Measurements from ENCODE around the gene SELENOV. TPM values are rescaled to one million over a fixed set of nuclear protein-coding genes. Genes with fewer than 3 reads are reported as not detected.

SELENOV gene, protein sequence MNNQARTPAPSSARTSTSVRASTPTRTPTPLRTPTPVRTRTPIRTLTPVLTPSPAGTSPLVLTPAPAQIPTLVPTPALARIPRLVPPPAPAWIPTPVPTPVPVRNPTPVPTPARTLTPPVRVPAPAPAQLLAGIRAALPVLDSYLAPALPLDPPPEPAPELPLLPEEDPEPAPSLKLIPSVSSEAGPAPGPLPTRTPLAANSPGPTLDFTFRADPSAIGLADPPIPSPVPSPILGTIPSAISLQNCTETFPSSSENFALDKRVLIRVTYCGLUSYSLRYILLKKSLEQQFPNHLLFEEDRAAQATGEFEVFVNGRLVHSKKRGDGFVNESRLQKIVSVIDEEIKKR
- total RNA-seq = not detected in 2 replicates

DNA sequence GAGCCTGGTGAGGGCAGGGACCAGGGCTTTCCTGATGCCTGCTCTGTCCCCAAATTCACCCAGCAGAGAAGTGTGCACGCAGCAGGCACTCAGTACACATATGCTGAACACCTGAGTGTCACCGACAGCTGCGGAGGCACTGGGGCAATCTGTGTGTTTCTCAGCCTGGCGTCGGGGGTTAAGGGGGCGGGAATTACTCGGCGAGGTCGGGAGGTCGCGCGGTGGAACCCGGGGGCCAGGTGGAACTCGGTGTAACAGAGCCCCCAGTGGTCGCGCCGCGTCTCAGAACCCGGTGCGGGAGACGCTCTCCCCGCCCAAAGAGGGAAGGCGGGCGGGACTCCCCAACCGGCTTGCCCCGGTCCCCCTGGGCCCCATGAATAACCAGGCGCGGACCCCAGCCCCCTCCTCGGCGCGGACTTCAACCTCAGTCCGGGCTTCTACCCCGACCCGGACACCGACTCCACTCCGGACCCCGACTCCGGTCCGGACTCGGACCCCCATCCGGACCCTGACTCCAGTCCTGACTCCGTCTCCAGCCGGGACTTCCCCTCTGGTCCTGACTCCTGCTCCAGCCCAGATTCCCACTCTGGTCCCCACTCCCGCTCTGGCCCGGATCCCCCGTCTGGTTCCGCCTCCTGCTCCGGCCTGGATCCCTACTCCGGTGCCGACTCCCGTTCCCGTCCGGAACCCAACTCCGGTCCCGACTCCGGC, at the start of gene SELENOV:
SELENOV (plus strand) TSS at position 300 of the 711 bp plus-strand sequence; CDS start at position 374, 74 bp downstream.

GRCh38 chr19:39480337-39481228, 34.4 kb upstream of the SELENOV start, which contains the start of gene TIMM50:
Gene TIMM50 (plus strand): TSS chr19:39480838. CDS start chr19:39480854, 16 bp downstream.

GRCh38 chr19:39498798-39499642, 15.9 kb upstream of the SELENOV start, which contains the start of gene DLL3:
Gene DLL3 (plus strand): TSS chr19:39498947. CDS start chr19:39498975, 28 bp downstream.

GRCh38 chr19:39532233-39533002, 17.5 kb downstream of the SELENOV start, which contains the start of gene EID2B:
Gene EID2B (minus strand): TSS chr19:39532852. CDS start chr19:39532802, 50 bp downstream.

GRCh38 chr19:39539518-39540332, 24.8 kb downstream of the SELENOV start, which contains the start of gene EID2:
Gene EID2 (minus strand): TSS chr19:39540161. CDS start chr19:39540079, 82 bp downstream.

Other genes starting within 250 kb of the SELENOV start
- not detected in 2 replicates for gene IFNL2, start 246.7 kb upstream of the SELENOV start, total RNA-seq
- not detected in 2 replicates for gene IFNL1, start 218.7 kb upstream of the SELENOV start, total RNA-seq
- under 0.01 and 0.15 TPM in 2 replicates for gene LRFN1, start 194.3 kb upstream of the SELENOV start, total RNA-seq
- 16.3 and 45.5 TPM in 2 replicates for gene GMFG, start 179.1 kb upstream of the SELENOV start, total RNA-seq
- gene SAMD4B, start 172.7 kb upstream of the SELENOV start, total RNA-seq = 19.8 and 23.7 TPM in 2 replicates
- gene PAF1, start 124.0 kb upstream of the SELENOV start, total RNA-seq = 30.2 and 40.1 TPM in 2 replicates
- gene MED29, start 123.8 kb upstream of the SELENOV start, total RNA-seq = 11.7 and 13.2 TPM in 2 replicates
- 0.32 TPM in 1 of 2 replicates, not detected in the other for gene ZFP36, start 108.3 kb upstream of the SELENOV start, total RNA-seq
- 8.4 and 12.7 TPM in 2 replicates for gene PLEKHG2, start 102.5 kb upstream of the SELENOV start, total RNA-seq
- gene RPS16, start 79.2 kb upstream of the SELENOV start, total RNA-seq = 92.9 and 226 TPM in 2 replicates
- 51.3 and 69.6 TPM in 2 replicates for gene SUPT5H, start 69.6 kb upstream of the SELENOV start, total RNA-seq
- 73.7 and 97.6 TPM in 2 replicates for gene TIMM50, start 34.3 kb upstream of the SELENOV start, total RNA-seq
- 0.15 and 0.65 TPM in 2 replicates for gene DLL3, start 16.2 kb upstream of the SELENOV start, total RNA-seq
- 2.3 and 4.4 TPM in 2 replicates for gene EID2B, start 17.7 kb downstream of the SELENOV start, total RNA-seq
- gene EID2, start 25.0 kb downstream of the SELENOV start, total RNA-seq = 13.3 and 25.8 TPM in 2 replicates
- gene LGALS13, start 87.4 kb downstream of the SELENOV start, total RNA-seq = not detected in 2 replicates
- gene LGALS16, start 140.8 kb downstream of the SELENOV start, total RNA-seq = not detected in 2 replicates
- gene LGALS14, start 189.3 kb downstream of the SELENOV start, total RNA-seq = not detected in 2 replicates
- not detected in 2 replicates for gene CLC, start 222.9 kb downstream of the SELENOV start, total RNA-seq